PFSK-1 (cell line): ENCODE data around the gene LINC00305.

Source experiments
- FOXP2 ChIP-seq: optimal IDR thresholded peaks from 2 replicates; pipeline ENCODE3; 2011; ENCODE audit warnings: borderline replicate concordance, control low read depth, inconsistent platforms; ENCODE audit not compliant: insufficient read depth; ENCODE audit errors: extremely low read length, extremely low read depth
- POLR2AphosphoS5 ChIP-seq: IDR thresholded peaks from 2 replicates; pipeline ENCODE4 v1.6.1; 2012; ENCODE audit warnings: low read depth, mild to moderate bottlenecking, control low read depth, low read length, moderate library complexity
- REST ChIP-seq, 2 experiments: IDR thresholded peaks; 2 replicates each; pipeline versions ENCODE4 v1.6.1 to v1.8.0; 2011 to 2012; ENCODE audit warnings: low read depth in 2 of 2, low read length in 2 of 2, control low read depth in 1 of 2, inconsistent platforms in 1 of 2, mild to moderate bottlenecking in 1 of 2, moderate library complexity in 1 of 2; ENCODE audit not compliant: insufficient read depth in 1 of 2

DNA sequence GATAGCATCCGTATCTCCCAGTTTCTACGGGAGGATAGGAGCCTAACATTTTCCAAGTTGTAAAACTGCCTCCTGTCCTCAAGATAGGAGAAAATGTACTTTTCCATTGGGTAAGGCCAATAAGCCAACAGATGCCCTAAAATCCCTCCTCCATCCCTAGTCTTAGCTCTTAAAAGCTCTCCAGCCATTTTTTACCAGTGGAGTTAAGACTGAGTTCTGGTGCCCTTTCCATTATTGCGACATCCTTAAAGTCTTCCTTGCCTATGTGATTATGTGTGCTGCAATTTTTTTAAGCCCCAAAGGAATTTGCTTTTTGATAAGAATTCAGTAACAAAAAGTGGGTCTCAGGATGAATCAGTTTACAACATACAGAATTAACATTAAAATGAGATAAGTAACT lies 33.0 kb downstream of the LINC00305 start:
- TF ChIP-seq POLR2AphosphoS5 (no peak), FOXP2 (no peak), REST (IDR thresholded peaks at IDR 0.05; ENCODE audit: insufficient read depth in 1 of 2, low read depth in 2 of 2, low read length in 2 of 2) (no peak)
